ENCODE measurements around the gene FCHSD2. TPM values are rescaled to one million over a fixed set of nuclear protein-coding genes. Genes with fewer than 3 reads are reported as not detected.

The FCHSD2 gene
- polyA plus RNA-seq, 2 of the 4 experiments (the other 2 are of a cell fraction) = 10.5 to 19.0 TPM

GRCh38 chr11:72829884-72830533 is 312.1 kb downstream of the FCHSD2 start (continued):
- no peak for TF ChIP-seq NFE2L2 (conservative IDR thresholded peaks at IDR 0.05; ENCODE audit: low read length)

GRCh38 chr11:72829178-72829577 is 312.9 kb downstream of the FCHSD2 start:
- ATAC-seq (no peak), DNase-seq (ENCODE audit: low read depth in 1 of 2, low spot score in 1 of 2) (no peak), FAIRE-seq (no peak)
- TF ChIP-seq RFX5 (IDR thresholded peaks at IDR 0.05) (no peak), KDM1A (IDR thresholded peaks at IDR 0.05; ENCODE audit: low read depth) (no peak), NFE2L2 (conservative IDR thresholded peaks at IDR 0.05; ENCODE audit: low read length) (no peak), EHMT2 (IDR thresholded peaks at IDR 0.05; ENCODE audit: low read depth) (no peak), BHLHE40 (IDR thresholded peaks at IDR 0.05; ENCODE audit: low read depth, low read length) (no peak), ESRRA (IDR thresholded peaks at IDR 0.05; ENCODE audit: borderline replicate concordance, low read length) (no peak), NPAS2 (CRISPR knock-in tag; IDR thresholded peaks at IDR 0.05; ENCODE audit: borderline replicate concordance) (no peak)
- TF ChIP-seq, protein P1, sequence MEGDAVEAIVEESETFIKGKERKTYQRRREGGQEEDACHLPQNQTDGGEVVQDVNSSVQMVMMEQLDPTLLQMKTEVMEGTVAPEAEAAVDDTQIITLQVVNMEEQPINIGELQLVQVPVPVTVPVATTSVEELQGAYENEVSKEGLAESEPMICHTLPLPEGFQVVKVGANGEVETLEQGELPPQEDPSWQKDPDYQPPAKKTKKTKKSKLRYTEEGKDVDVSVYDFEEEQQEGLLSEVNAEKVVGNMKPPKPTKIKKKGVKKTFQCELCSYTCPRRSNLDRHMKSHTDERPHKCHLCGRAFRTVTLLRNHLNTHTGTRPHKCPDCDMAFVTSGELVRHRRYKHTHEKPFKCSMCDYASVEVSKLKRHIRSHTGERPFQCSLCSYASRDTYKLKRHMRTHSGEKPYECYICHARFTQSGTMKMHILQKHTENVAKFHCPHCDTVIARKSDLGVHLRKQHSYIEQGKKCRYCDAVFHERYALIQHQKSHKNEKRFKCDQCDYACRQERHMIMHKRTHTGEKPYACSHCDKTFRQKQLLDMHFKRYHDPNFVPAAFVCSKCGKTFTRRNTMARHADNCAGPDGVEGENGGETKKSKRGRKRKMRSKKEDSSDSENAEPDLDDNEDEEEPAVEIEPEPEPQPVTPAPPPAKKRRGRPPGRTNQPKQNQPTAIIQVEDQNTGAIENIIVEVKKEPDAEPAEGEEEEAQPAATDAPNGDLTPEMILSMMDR (IDR thresholded peaks at IDR 0.05) = no peak
- Histone ChIP-seq H3K9me3 (no peaks in the 10 kb centered on the region), H3K4me3 (no peak overlapping the region), H3K4me2 (no peak overlapping the region), H3K4me1 (peaks cover 4% of the 10 kb centered on the region; the same call in 2 of the 3 replicates), H3K27ac (no peak overlapping the region)
- CTCF ChIA-PET = interaction anchor here (0.7 to 15.7 kb wide), 11 partner anchors 9 to 459 kb away, joined by 3 to 339 read pairs (median 30); partner anchors contain the start of gene ATG16L2
- 99% methylated on average over 10 of the region's 13 CpGs for WGBS (ENCODE audit: missing lambda C conversion rate)
- POLR2A ChIA-PET = no interaction called here

- ChIA-PET CTCF (interaction anchor here (0.8 to 15.7 kb wide), 11 partner anchors 9 to 460 kb away, joined by 3 to 339 read pairs (median 21); partner anchors contain the start of genes ATG16L2 and FCHSD2), POLR2A (no interaction called here)
- 85% methylated on average over 6 of the region's 7 CpGs for WGBS (ENCODE audit: missing lambda C conversion rate)
- no peak overlapping the region for H3K4me2 ChIP-seq
- FAIRE-seq = no peak
- no peaks in the 10 kb centered on the region for H3K9me3 ChIP-seq
- TF ChIP-seq HOXB5 (CRISPR knock-in tag; IDR thresholded peaks at IDR 0.05) (no peak), HOXB13 (CRISPR knock-in tag; IDR thresholded peaks at IDR 0.05; ENCODE audit: low read depth) (no peak), GATA3 (IDR thresholded peaks at IDR 0.05; ENCODE audit: borderline replicate concordance) (no peak), NPAS2 (CRISPR knock-in tag; IDR thresholded peaks at IDR 0.05; ENCODE audit: borderline replicate concordance) (no peak), ZSCAN20 (CRISPR knock-in tag; IDR thresholded peaks at IDR 0.05) (no peak), POLR2AphosphoS2 (conservative IDR thresholded peaks at IDR 0.05; ENCODE audit: low read length) (no peak), RAD21 (conservative IDR thresholded peaks at IDR 0.05 in 1 of 2, IDR thresholded peaks at IDR 0.05 in 1 of 2) (no peak), SMC3 (IDR thresholded peaks at IDR 0.05) (no peak), FOSB (CRISPR knock-in tag; IDR thresholded peaks at IDR 0.05) (no peak), CEBPB (IDR thresholded peaks at IDR 0.05) (no peak), KDM1A (IDR thresholded peaks at IDR 0.05; ENCODE audit: low read depth) (no peak), FOSL2 (IDR thresholded peaks at IDR 0.05) (no peak), FOSL2 (CRISPR knock-in tag; IDR thresholded peaks at IDR 0.05) (no peak), ZC3H11A (IDR thresholded peaks at IDR 0.05) (no peak), BCL3 (IDR thresholded peaks at IDR 0.05) (no peak)
- TF ChIP-seq, protein P2, sequence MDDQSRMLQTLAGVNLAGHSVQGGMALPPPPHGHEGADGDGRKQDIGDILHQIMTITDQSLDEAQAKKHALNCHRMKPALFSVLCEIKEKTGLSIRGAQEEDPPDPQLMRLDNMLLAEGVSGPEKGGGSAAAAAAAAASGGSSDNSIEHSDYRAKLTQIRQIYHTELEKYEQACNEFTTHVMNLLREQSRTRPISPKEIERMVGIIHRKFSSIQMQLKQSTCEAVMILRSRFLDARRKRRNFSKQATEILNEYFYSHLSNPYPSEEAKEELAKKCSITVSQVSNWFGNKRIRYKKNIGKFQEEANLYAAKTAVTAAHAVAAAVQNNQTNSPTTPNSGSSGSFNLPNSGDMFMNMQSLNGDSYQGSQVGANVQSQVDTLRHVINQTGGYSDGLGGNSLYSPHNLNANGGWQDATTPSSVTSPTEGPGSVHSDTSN (IDR thresholded peaks at IDR 0.05) = no peak
- peaks cover 4% of the 10 kb centered on the region; the same call in 2 of the 3 replicates for H3K4me1 ChIP-seq
- DNase-seq (ENCODE audit: low read depth in 1 of 2, low spot score in 1 of 2) = no peak
- no peak for ATAC-seq
- H3K27ac ChIP-seq = no peak overlapping the region
- H3K4me3 ChIP-seq = no peak overlapping the region
These were observed 313.4 kb downstream of the FCHSD2 start for GRCh38 chr11:72828692-72829101.
